Measurements from ENCODE around the gene STPG3. TPM values are rescaled to one million over a fixed set of nuclear protein-coding genes. Genes with fewer than 3 reads are reported as not detected.

Gene STPG3
- total RNA-seq (0.09 TPM), polyA plus RNA-seq (0.43 TPM)
- long read RNA-seq, donor 1: 0 reads
- long read RNA-seq, donor 2: 0 reads
- long read RNA-seq, donor 3: 0 reads
- long read RNA-seq, donor 4: 0 reads
- long read RNA-seq, donor 5: 0 reads
- long read RNA-seq, donor 6: 0 reads
- long read RNA-seq, donor 7: 0 reads
- long read RNA-seq, donor 8: 0 reads
- long read RNA-seq, donor 9: 0 reads
- long read RNA-seq, donor 10: 0 reads

- no peak for DNase-seq (ENCODE audit: low read depth in 6 of 9, low spot score in 9 of 9)
- peaks cover 0 to 4% of the 10 kb centered on the region in 2 donors for H3K9me3 ChIP-seq (ENCODE audit: control insufficient read depth in 2 of 2, insufficient read depth in 1 of 2, low read length in 1 of 2)
- 96% methylated on average over 4 of the region's 4 CpGs for WGBS
- H3K27me3 ChIP-seq (ENCODE audit: control insufficient read depth in 2 of 2, insufficient read depth in 1 of 2, low read length in 1 of 2): peaks cover 7 to 33% of the 10 kb centered on the region in 2 donors
- H3K27ac ChIP-seq (ENCODE audit: low read depth in 1 of 2, low read length in 1 of 2): no peak within 1 kb of the TSS
- no peaks in the 10 kb centered on the region for H3K36me3 ChIP-seq (ENCODE audit: control insufficient read depth in 2 of 2, insufficient read depth in 2 of 2, low read length in 1 of 2)
- no peak within 1 kb of the TSS for H3K4me3 ChIP-seq (ENCODE audit: low read length in 2 of 2)
- H3K4me1 ChIP-seq (ENCODE audit: control insufficient read depth in 2 of 2, insufficient read depth in 2 of 2, low read length in 2 of 2): peaks cover 3 to 16% of the 10 kb centered on the region in 2 donors
Observed at GRCh38 chr9:137251194-137251461, at the start of gene STPG3. Gene STPG3 (plus strand): TSS chr9:137251286. CDS start chr9:137251287, 1 bp downstream.

- 96% methylated on average over 8 of the region's 8 CpGs for WGBS
Observed at GRCh38 chr9:137202966-137203365, 48.1 kb upstream of the STPG3 start.

GRCh38 chr9:137204731-137205125 is 46.4 kb upstream of the STPG3 start:
- Histone ChIP-seq H3K36me3 (ENCODE audit: control insufficient read depth in 2 of 2, insufficient read depth in 2 of 2, low read length in 1 of 2) (peaks cover 7 to 10% of the 10 kb centered on the region in 2 donors), H3K27ac (ENCODE audit: low read depth in 1 of 2, low read length in 1 of 2) (no peak overlapping the region), H3K27me3 (ENCODE audit: control insufficient read depth in 2 of 2, insufficient read depth in 1 of 2, low read length in 1 of 2) (peaks cover 1 to 2% of the 10 kb centered on the region in 2 donors), H3K4me1 (ENCODE audit: control insufficient read depth in 2 of 2, insufficient read depth in 2 of 2, low read length in 2 of 2) (peaks cover 27 to 35% of the 10 kb centered on the region in 2 donors), H3K9me3 (ENCODE audit: control insufficient read depth in 2 of 2, insufficient read depth in 1 of 2, low read length in 1 of 2) (peaks cover 0 to 9% of the 10 kb centered on the region in 2 donors), H3K4me3 (ENCODE audit: low read length in 2 of 2) (peak overlapping the region; percentile 84 to 92)
- WGBS: 24% methylated on average over 21 of the region's 21 CpGs
- DNase-seq (ENCODE audit: low read depth in 6 of 9, low spot score in 9 of 9): no peak

More at GRCh38 chr9:137202966-137203365, 48.1 kb upstream of the STPG3 start:
- DNase-seq (ENCODE audit: low read depth in 6 of 9, low spot score in 9 of 9): no peak
- Histone ChIP-seq H3K4me1 (ENCODE audit: control insufficient read depth in 2 of 2, insufficient read depth in 2 of 2, low read length in 2 of 2) (peaks cover 30 to 35% of the 10 kb centered on the region in 2 donors), H3K4me3 (ENCODE audit: low read length in 2 of 2) (no peak overlapping the region), H3K36me3 (ENCODE audit: control insufficient read depth in 2 of 2, insufficient read depth in 2 of 2, low read length in 1 of 2) (peaks cover 0 to 6% of the 10 kb centered on the region in 2 donors), H3K27ac (ENCODE audit: low read depth in 1 of 2, low read length in 1 of 2) (no peak overlapping the region), H3K27me3 (ENCODE audit: control insufficient read depth in 2 of 2, insufficient read depth in 1 of 2, low read length in 1 of 2) (peaks cover 10 to 19% of the 10 kb centered on the region in 2 donors), H3K9me3 (ENCODE audit: control insufficient read depth in 2 of 2, insufficient read depth in 1 of 2, low read length in 1 of 2) (peaks cover 0 to 5% of the 10 kb centered on the region in 2 donors)

GRCh38 chr9:137205126-137206069 is 45.7 kb upstream of the STPG3 start, which contains the start of the genes NDOR1 and TMEM203:
Gene NDOR1 (plus strand): TSS chr9:137205700. CDS start chr9:137205778, 78 bp downstream.
Gene TMEM203 (minus strand): TSS chr9:137205648. CDS start chr9:137205414, 234 bp downstream.
- DNase-seq (ENCODE audit: low read depth in 6 of 9, low spot score in 9 of 9): peak; percentile 68 to 94 (median 86)
- no peaks in the 10 kb centered on the region for H3K27me3 ChIP-seq (ENCODE audit: control insufficient read depth in 2 of 2, insufficient read depth in 1 of 2, low read length in 1 of 2)
- H3K9me3 ChIP-seq (ENCODE audit: control insufficient read depth in 2 of 2, insufficient read depth in 1 of 2, low read length in 1 of 2): peaks cover 0 to 9% of the 10 kb centered on the region in 2 donors
- H3K27ac ChIP-seq (ENCODE audit: low read depth in 1 of 2, low read length in 1 of 2): peak within 1 kb of the TSS; percentile 65 to 81
- peaks cover 27 to 35% of the 10 kb centered on the region in 2 donors for H3K4me1 ChIP-seq (ENCODE audit: control insufficient read depth in 2 of 2, insufficient read depth in 2 of 2, low read length in 2 of 2)
- peaks cover 10 to 11% of the 10 kb centered on the region in 2 donors for H3K36me3 ChIP-seq (ENCODE audit: control insufficient read depth in 2 of 2, insufficient read depth in 2 of 2, low read length in 1 of 2)
- WGBS: under 1% methylated on average over 98 of the region's 98 CpGs
- peak within 1 kb of the TSS; percentile 84 to 92 for H3K4me3 ChIP-seq (ENCODE audit: low read length in 2 of 2)

GRCh38 chr9:137206602-137207001 is 44.5 kb upstream of the STPG3 start:
- Histone ChIP-seq H3K4me1 (ENCODE audit: control insufficient read depth in 2 of 2, insufficient read depth in 2 of 2, low read length in 2 of 2) (peaks cover 23 to 28% of the 10 kb centered on the region in 2 donors), H3K36me3 (ENCODE audit: control insufficient read depth in 2 of 2, insufficient read depth in 2 of 2, low read length in 1 of 2) (peaks cover 10 to 11% of the 10 kb centered on the region in 2 donors), H3K27me3 (ENCODE audit: control insufficient read depth in 2 of 2, insufficient read depth in 1 of 2, low read length in 1 of 2) (no peaks in the 10 kb centered on the region), H3K27ac (ENCODE audit: low read depth in 1 of 2, low read length in 1 of 2) (no peak overlapping the region), H3K4me3 (ENCODE audit: low read length in 2 of 2) (peak overlapping the region in 1 of 2 donors; percentile 92), H3K9me3 (ENCODE audit: control insufficient read depth in 2 of 2, insufficient read depth in 1 of 2, low read length in 1 of 2) (peaks cover 0 to 9% of the 10 kb centered on the region in 2 donors)
- WGBS: 92% methylated on average over 7 of the region's 7 CpGs
- no peak for DNase-seq (ENCODE audit: low read depth in 6 of 9, low spot score in 9 of 9)

GRCh38 chr9:137211532-137211931 is 39.6 kb upstream of the STPG3 start:
- Histone ChIP-seq H3K27ac (ENCODE audit: low read depth in 1 of 2, low read length in 1 of 2) (no peak overlapping the region), H3K4me3 (ENCODE audit: low read length in 2 of 2) (no peak overlapping the region), H3K9me3 (ENCODE audit: control insufficient read depth in 2 of 2, insufficient read depth in 1 of 2, low read length in 1 of 2) (peaks cover 0 to 3% of the 10 kb centered on the region in 2 donors), H3K4me1 (ENCODE audit: control insufficient read depth in 2 of 2, insufficient read depth in 2 of 2, low read length in 2 of 2) (peaks cover 4 to 6% of the 10 kb centered on the region in 2 donors), H3K36me3 (ENCODE audit: control insufficient read depth in 2 of 2, insufficient read depth in 2 of 2, low read length in 1 of 2) (peaks cover 26 to 45% of the 10 kb centered on the region in 2 donors), H3K27me3 (ENCODE audit: control insufficient read depth in 2 of 2, insufficient read depth in 1 of 2, low read length in 1 of 2) (no peaks in the 10 kb centered on the region)
- 89% methylated on average over 13 of the region's 13 CpGs for WGBS
- no peak for DNase-seq (ENCODE audit: low read depth in 6 of 9, low spot score in 9 of 9)

- WGBS: 96% methylated on average over 21 of the region's 21 CpGs
- Histone ChIP-seq H3K4me3 (ENCODE audit: low read length in 2 of 2) (no peak overlapping the region), H3K4me1 (ENCODE audit: control insufficient read depth in 2 of 2, insufficient read depth in 2 of 2, low read length in 2 of 2) (no peaks in the 10 kb centered on the region), H3K36me3 (ENCODE audit: control insufficient read depth in 2 of 2, insufficient read depth in 2 of 2, low read length in 1 of 2) (peaks cover 27 to 52% of the 10 kb centered on the region in 2 donors), H3K9me3 (ENCODE audit: control insufficient read depth in 2 of 2, insufficient read depth in 1 of 2, low read length in 1 of 2) (peaks cover 0 to 3% of the 10 kb centered on the region in 2 donors), H3K27me3 (ENCODE audit: control insufficient read depth in 2 of 2, insufficient read depth in 1 of 2, low read length in 1 of 2) (no peaks in the 10 kb centered on the region), H3K27ac (ENCODE audit: low read depth in 1 of 2, low read length in 1 of 2) (no peak overlapping the region)
- no peak for DNase-seq (ENCODE audit: low read depth in 6 of 9, low spot score in 9 of 9)
Observed at GRCh38 chr9:137212520-137212919, 38.6 kb upstream of the STPG3 start.

GRCh38 chr9:137213160-137214060 is 37.7 kb upstream of the STPG3 start:
- Histone ChIP-seq H3K27me3 (ENCODE audit: control insufficient read depth in 2 of 2, insufficient read depth in 1 of 2, low read length in 1 of 2) (no peaks in the 10 kb centered on the region), H3K4me3 (ENCODE audit: low read length in 2 of 2) (no peak overlapping the region), H3K9me3 (ENCODE audit: control insufficient read depth in 2 of 2, insufficient read depth in 1 of 2, low read length in 1 of 2) (peaks cover 0 to 3% of the 10 kb centered on the region in 2 donors), H3K4me1 (ENCODE audit: control insufficient read depth in 2 of 2, insufficient read depth in 2 of 2, low read length in 2 of 2) (no peaks in the 10 kb centered on the region), H3K36me3 (ENCODE audit: control insufficient read depth in 2 of 2, insufficient read depth in 2 of 2, low read length in 1 of 2) (peaks cover 27 to 52% of the 10 kb centered on the region in 2 donors), H3K27ac (ENCODE audit: low read depth in 1 of 2, low read length in 1 of 2) (no peak overlapping the region)
- 97% methylated on average over 49 of the region's 49 CpGs for WGBS
- no peak for DNase-seq (ENCODE audit: low read depth in 6 of 9, low spot score in 9 of 9)

Data from thymus (tissue), 14 donors.